ENCODE data around the gene NCBP2L. TPM values are rescaled to one million over a fixed set of nuclear protein-coding genes. Genes with fewer than 3 reads are reported as not detected.

The NCBP2L gene
- total and polyA plus RNA-seq, 2 of the 8 experiments (the other 6 are each of a cell fraction or from before 2014, with no cell fraction given), result not detected

GRCh38 chrX:107730991-107731766 lies 46.4 kb upstream of the NCBP2L start (continued):
- TF ChIP-seq TBP (IDR thresholded peaks at IDR 0.05; ENCODE audit: low read depth, low read length) (no peak), JUN (IDR thresholded peaks at IDR 0.05; ENCODE audit: low read depth, low read length) (no peak), EGR1 (IDR thresholded peaks at IDR 0.05; ENCODE audit: borderline replicate concordance, low read depth, low read length) (no peak)
